CD4-positive, alpha-beta T cell (primary cell): ENCODE results near the gene GRID2. TPM values are rescaled to one million over a fixed set of nuclear protein-coding genes. Genes with fewer than 3 reads are reported as not detected.

Experiments used
- ATAC-seq: fragments of 200-7000 bp; cut with Tn5 transposase; one replicate; pipeline ENCODE4 v1.10.0; 2022; ENCODE audit warnings: mild to moderate bottlenecking; ENCODE audit not compliant: poor library complexity
- CTCF ChIA-PET: fragments of 350-600 bp; sonication (Branson Sonifier 250); formaldehyde crosslinking; loops from one replicate; lab custom pipeline; 2021; ENCODE audit warnings: antibody characterized with exemption, inconsistent platforms; lab: Charles Lee
- POLR2A ChIA-PET: fragments of 350-600 bp; sonication (Branson Sonifier 250); formaldehyde crosslinking; loops from one replicate; lab custom pipeline; 2021; ENCODE audit warnings: antibody characterized with exemption, inconsistent platforms; lab: Charles Lee
- DNase-seq, 14 experiments: peaks; one replicate each; pipeline ENCODE4 v3.0.0-alpha.2; 2013 to 2020; ENCODE audit warnings: mixed read lengths in 2 of 14
- H3K27ac ChIP-seq, 2 donors: one replicate each; pipeline versions ENCODE4 v1.5.1 to v1.7.0; 2013; ENCODE audit warnings: low read length in 2 of 2, low read depth in 1 of 2, mild to moderate bottlenecking in 1 of 2
- H3K27me3 ChIP-seq, 2 experiments: 1 replicate in 1 of 2; 2 replicates in 1 of 2; pipeline versions ENCODE4 v1.6.1 to v1.7.0; 2013; ENCODE audit warnings: low read length in 2 of 2, control low read depth in 1 of 2, mild to moderate bottlenecking in 1 of 2, moderate library complexity in 1 of 2; ENCODE audit not compliant: insufficient read depth in 2 of 2, control insufficient read depth in 1 of 2
- H3K36me3 ChIP-seq: one replicate; pipeline ENCODE4 v1.6.1; 2013; ENCODE audit warnings: low read length, control low read depth; ENCODE audit not compliant: insufficient read depth
- H3K4me1 ChIP-seq: one replicate; pipeline ENCODE4 v1.6.1; 2013; ENCODE audit warnings: low read length, control low read depth; ENCODE audit not compliant: insufficient read depth
- H3K4me3 ChIP-seq: one replicate; pipeline ENCODE4 v1.5.1; 2013; ENCODE audit warnings: mild to moderate bottlenecking, low read length, moderate library complexity
- H3K9me3 ChIP-seq, 2 experiments: 1 replicate in 1 of 2; 2 replicates in 1 of 2; pipeline versions ENCODE4 v1.6.1 to v1.7.0; 2013; ENCODE audit warnings: low read length in 2 of 2, mild to moderate bottlenecking in 2 of 2, control low read depth in 1 of 2, moderate library complexity in 1 of 2; ENCODE audit not compliant: control insufficient read depth in 1 of 2, insufficient read depth in 1 of 2
- H3K27ac Mint-ChIP-seq: one replicate; pipeline ENCODE4 v1.8.0; 2020; ENCODE audit warnings: mixed read lengths
- H3K27me3 Mint-ChIP-seq: one replicate; pipeline ENCODE4 v1.8.0; 2021; ENCODE audit warnings: mixed read lengths
- H3K36me3 Mint-ChIP-seq: one replicate; pipeline ENCODE4 v1.8.0; 2021; ENCODE audit warnings: low read depth, mixed read lengths
- H3K4me1 Mint-ChIP-seq: one replicate; pipeline ENCODE4 v1.8.0; 2021; ENCODE audit warnings: low read depth, mixed read lengths
- H3K4me3 Mint-ChIP-seq: one replicate; pipeline ENCODE4 v1.8.0; 2020; ENCODE audit warnings: mild to moderate bottlenecking, mixed read lengths
- H3K9me3 Mint-ChIP-seq: one replicate; pipeline ENCODE4 v1.8.0; 2020; ENCODE audit warnings: mixed read lengths
- intact Hi-C, 2 experiments: fragments of 100-400 bp; cut with DNase I in 1 of 2; cut with micrococcal nuclease in 1 of 2; formaldehyde crosslinking; loops; one replicate each; pipeline versions ENCODE4 v1.15.1 to v1.9.0; 2023 to 2025; cut with DNase I, micrococcal nuclease
- total RNA-seq, 174 experiments: library from RNA in 2 of 174; stranded (reverse) in 2 of 174; gene quantifications; one replicate each; pipeline ENCODE4 v1.2.3 and lab custom pipeline; 2021 to 2026
- TF ChIP-seq, protein P1 (sequence below): fragments of 200-600 bp; IDR thresholded peaks from one replicate; pipeline ENCODE4 v1.8.0; 2022; ENCODE audit warnings: antibody characterized with exemption, mild to moderate bottlenecking

The GRID2 gene
- total RNA-seq, 2 experiments from 2014 or later, result not detected

DNA sequence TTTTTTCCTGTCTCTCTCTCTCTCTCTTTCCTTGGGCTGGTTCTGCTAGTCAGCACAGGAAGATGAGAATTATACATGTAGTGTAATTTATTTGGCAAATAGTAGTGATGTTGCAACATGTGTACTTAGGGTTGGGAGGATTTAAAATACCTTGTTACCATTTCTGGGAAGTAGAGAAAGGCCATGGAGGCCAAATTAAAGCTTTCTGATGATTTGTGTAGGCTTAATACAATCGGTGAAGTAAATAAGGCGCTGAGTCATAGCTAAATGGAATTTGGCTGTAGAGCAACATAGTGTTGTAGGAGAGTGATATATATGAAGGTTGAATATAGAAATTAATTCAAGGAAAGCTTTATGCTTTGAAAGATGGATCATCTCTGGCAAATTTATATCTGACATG lies 295.3 kb downstream of the GRID2 start:
- Mint-ChIP-seq H3K4me3 (no peak overlapping the region), H3K36me3 (no peaks in the 10 kb centered on the region), H3K9me3 (peaks cover 10% of the 10 kb centered on the region), H3K4me1 (no peaks in the 10 kb centered on the region), H3K27ac (no peak overlapping the region), H3K27me3 (no peaks in the 10 kb centered on the region)
- TF ChIP-seq, protein P1, sequence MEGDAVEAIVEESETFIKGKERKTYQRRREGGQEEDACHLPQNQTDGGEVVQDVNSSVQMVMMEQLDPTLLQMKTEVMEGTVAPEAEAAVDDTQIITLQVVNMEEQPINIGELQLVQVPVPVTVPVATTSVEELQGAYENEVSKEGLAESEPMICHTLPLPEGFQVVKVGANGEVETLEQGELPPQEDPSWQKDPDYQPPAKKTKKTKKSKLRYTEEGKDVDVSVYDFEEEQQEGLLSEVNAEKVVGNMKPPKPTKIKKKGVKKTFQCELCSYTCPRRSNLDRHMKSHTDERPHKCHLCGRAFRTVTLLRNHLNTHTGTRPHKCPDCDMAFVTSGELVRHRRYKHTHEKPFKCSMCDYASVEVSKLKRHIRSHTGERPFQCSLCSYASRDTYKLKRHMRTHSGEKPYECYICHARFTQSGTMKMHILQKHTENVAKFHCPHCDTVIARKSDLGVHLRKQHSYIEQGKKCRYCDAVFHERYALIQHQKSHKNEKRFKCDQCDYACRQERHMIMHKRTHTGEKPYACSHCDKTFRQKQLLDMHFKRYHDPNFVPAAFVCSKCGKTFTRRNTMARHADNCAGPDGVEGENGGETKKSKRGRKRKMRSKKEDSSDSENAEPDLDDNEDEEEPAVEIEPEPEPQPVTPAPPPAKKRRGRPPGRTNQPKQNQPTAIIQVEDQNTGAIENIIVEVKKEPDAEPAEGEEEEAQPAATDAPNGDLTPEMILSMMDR, result no peak
- H3K36me3 ChIP-seq, result no peaks in the 10 kb centered on the region
- intact Hi-C loops, result no loop called here
- no peak overlapping the region for H3K4me3 ChIP-seq
- CTCF ChIA-PET, result no interaction called here
- peaks cover 0 to 5% of the 10 kb centered on the region in 2 experiments for H3K9me3 ChIP-seq
- POLR2A ChIA-PET, result no interaction called here
- no peaks in the 10 kb centered on the region for H3K4me1 ChIP-seq
- no peaks in the 10 kb centered on the region for H3K27me3 ChIP-seq
- no peak overlapping the region for H3K27ac ChIP-seq
- ATAC-seq (no peak), DNase-seq (no peak)

- H3K27me3 Mint-ChIP-seq, result no peaks in the 10 kb centered on the region
Measured at GRCh38 chr4:92600638-92601037, 296.9 kb downstream of the GRID2 start.

GRCh38 chr4:92606227-92606626 lies 302.5 kb downstream of the GRID2 start:
- no peaks in the 10 kb centered on the region for H3K27me3 Mint-ChIP-seq
- TF ChIP-seq, protein P1, result no peak
- no peak overlapping the region for H3K27ac Mint-ChIP-seq
- H3K36me3 Mint-ChIP-seq, result no peaks in the 10 kb centered on the region
- H3K9me3 Mint-ChIP-seq, result peaks cover 12% of the 10 kb centered on the region
- H3K4me1 Mint-ChIP-seq, result no peaks in the 10 kb centered on the region
- CTCF ChIA-PET, result no interaction called here
- H3K27ac ChIP-seq, result no peak overlapping the region
- no peaks in the 10 kb centered on the region for H3K36me3 ChIP-seq
- DNase-seq (no peak), ATAC-seq (no peak)
- no peaks in the 10 kb centered on the region for H3K27me3 ChIP-seq
- H3K4me1 ChIP-seq, result no peaks in the 10 kb centered on the region
- POLR2A ChIA-PET, result no interaction called here
- H3K9me3 ChIP-seq, result no peaks in the 10 kb centered on the region
- no peak overlapping the region for H3K4me3 ChIP-seq
- H3K4me3 Mint-ChIP-seq, result no peak overlapping the region
- intact Hi-C loops, result no loop called here

More at GRCh38 chr4:92600638-92601037, 296.9 kb downstream of the GRID2 start:
- DNase-seq, result no peak
- Histone ChIP-seq H3K9me3 (peaks cover 0 to 5% of the 10 kb centered on the region in 2 experiments), H3K27me3 (no peaks in the 10 kb centered on the region), H3K27ac (no peak overlapping the region), H3K4me1 (no peaks in the 10 kb centered on the region), H3K36me3 (no peaks in the 10 kb centered on the region), H3K4me3 (no peak overlapping the region)
- no peak overlapping the region for H3K27ac Mint-ChIP-seq
- TF ChIP-seq, protein P1, result no peak
- no peak overlapping the region for H3K4me3 Mint-ChIP-seq
- H3K4me1 Mint-ChIP-seq, result no peaks in the 10 kb centered on the region
- H3K36me3 Mint-ChIP-seq, result no peaks in the 10 kb centered on the region
- H3K9me3 Mint-ChIP-seq, result peaks cover 10% of the 10 kb centered on the region
- no peak for ATAC-seq
- intact Hi-C loops, result no loop called here
- ChIA-PET POLR2A (no interaction called here), CTCF (no interaction called here)
